Caco-2 (cell line): ENCODE results near the gene ADIPOR2. TPM values are rescaled to one million over a fixed set of nuclear protein-coding genes. Genes with fewer than 3 reads are reported as not detected.

ENCODE experiments used
- BruUV-seq: library from RNA; stranded (reverse); fragments of 400-500 nt; replicated peaks from 2 replicates; lab custom pipeline; 2021; lab: Mats Ljungman, UMichigan
- CTCF ChIA-PET: fragments of 300-600 bp; sonication (Branson Sonifier 250); formaldehyde crosslinking; loops from one replicate; lab custom pipeline; 2022; ENCODE audit warnings: antibody characterized with exemption; lab: Charles Lee
- POLR2A ChIA-PET: fragments of 300-600 bp; sonication (Branson Sonifier 250); formaldehyde crosslinking; loops from one replicate; lab custom pipeline; 2022; ENCODE audit warnings: antibody characterized with exemption; lab: Charles Lee
- DNase-seq, 2 experiments: peaks; one replicate each; pipeline versions ENCODE4 v3.0.0 to v3.0.0-alpha.2; 2020 to 2022
- H3K27me3 ChIP-seq: replicated peaks from 2 replicates; pipeline ENCODE4 v1.6.0; 2011; ENCODE audit warnings: low read length; ENCODE audit not compliant: control insufficient read depth, insufficient read depth
- H3K36me3 ChIP-seq: 2 replicates; pipeline ENCODE4 v1.5.1; 2011; ENCODE audit warnings: low read length; ENCODE audit not compliant: control insufficient read depth, insufficient read depth
- H3K4me1 ChIP-seq: fragments of 250-450 bp; sonication (Bioruptor Pico); 2 replicates; pipeline ENCODE4 v1.5.1; 2020; ENCODE audit warnings: mild to moderate bottlenecking
- H3K4me3 ChIP-seq: 2 replicates; pipeline ENCODE4 v1.5.1; 2011; ENCODE audit warnings: low read depth, mild to moderate bottlenecking, control low read depth, low read length
- H3K9me3 ChIP-seq: fragments of 250-450 bp; sonication (Bioruptor Pico); 2 replicates; pipeline ENCODE4 v1.5.1; 2020; ENCODE audit warnings: mild to moderate bottlenecking, moderate library complexity
- H3K27ac Mint-ChIP-seq: one replicate; pipeline ENCODE4 v1.8.0; 2022; ENCODE audit warnings: mixed read lengths; ENCODE audit not compliant: unreplicated experiment
- H3K27me3 Mint-ChIP-seq: one replicate; pipeline ENCODE4 v1.8.0; 2022; ENCODE audit warnings: mixed read lengths; ENCODE audit not compliant: insufficient read depth, unreplicated experiment
- H3K36me3 Mint-ChIP-seq: one replicate; pipeline ENCODE4 v1.8.0; 2022; ENCODE audit warnings: mild to moderate bottlenecking, mixed read lengths; ENCODE audit not compliant: insufficient read depth, unreplicated experiment
- H3K4me1 Mint-ChIP-seq: one replicate; pipeline ENCODE4 v1.8.0; 2022; ENCODE audit warnings: low read depth, mixed read lengths; ENCODE audit not compliant: unreplicated experiment
- H3K4me3 Mint-ChIP-seq: one replicate; pipeline ENCODE4 v1.8.0; 2022; ENCODE audit warnings: mild to moderate bottlenecking, moderate library complexity, mixed read lengths; ENCODE audit not compliant: unreplicated experiment
- H3K9me3 Mint-ChIP-seq: one replicate; pipeline ENCODE4 v1.8.0; 2022; ENCODE audit warnings: mixed read lengths; ENCODE audit not compliant: unreplicated experiment
- intact Hi-C: fragments of 100-400 bp; cut with micrococcal nuclease; formaldehyde crosslinking; loops from one replicate; pipeline ENCODE4 v1.10.0; 2022; ENCODE audit not compliant: unreplicated experiment
- total RNA-seq: library from RNA; stranded (reverse); gene quantifications from 2 replicates; pipeline ENCODE4 v1.2.3, GENCODE V29; 2022
- TF ChIP-seq, protein P1 (sequence below), 2 experiments: fragments of 200-600 bp in 1 of 2; IDR thresholded peaks; 1 replicate in 1 of 2; 2 replicates in 1 of 2; pipeline versions ENCODE4 v1.5.1 to v1.8.0; 2011 to 2022; ENCODE audit warnings: antibody characterized with exemption in 1 of 2, control low read depth in 1 of 2, inconsistent platforms in 1 of 2, low read depth in 1 of 2, low read length in 1 of 2, mild to moderate bottlenecking in 1 of 2, moderate library complexity in 1 of 2; ENCODE audit not compliant: insufficient read depth in 1 of 2, severe bottlenecking in 1 of 2, unreplicated experiment in 1 of 2

ADIPOR2 gene
- total RNA-seq, 1 experiment from 2014 or later: 119 TPM

DNA sequence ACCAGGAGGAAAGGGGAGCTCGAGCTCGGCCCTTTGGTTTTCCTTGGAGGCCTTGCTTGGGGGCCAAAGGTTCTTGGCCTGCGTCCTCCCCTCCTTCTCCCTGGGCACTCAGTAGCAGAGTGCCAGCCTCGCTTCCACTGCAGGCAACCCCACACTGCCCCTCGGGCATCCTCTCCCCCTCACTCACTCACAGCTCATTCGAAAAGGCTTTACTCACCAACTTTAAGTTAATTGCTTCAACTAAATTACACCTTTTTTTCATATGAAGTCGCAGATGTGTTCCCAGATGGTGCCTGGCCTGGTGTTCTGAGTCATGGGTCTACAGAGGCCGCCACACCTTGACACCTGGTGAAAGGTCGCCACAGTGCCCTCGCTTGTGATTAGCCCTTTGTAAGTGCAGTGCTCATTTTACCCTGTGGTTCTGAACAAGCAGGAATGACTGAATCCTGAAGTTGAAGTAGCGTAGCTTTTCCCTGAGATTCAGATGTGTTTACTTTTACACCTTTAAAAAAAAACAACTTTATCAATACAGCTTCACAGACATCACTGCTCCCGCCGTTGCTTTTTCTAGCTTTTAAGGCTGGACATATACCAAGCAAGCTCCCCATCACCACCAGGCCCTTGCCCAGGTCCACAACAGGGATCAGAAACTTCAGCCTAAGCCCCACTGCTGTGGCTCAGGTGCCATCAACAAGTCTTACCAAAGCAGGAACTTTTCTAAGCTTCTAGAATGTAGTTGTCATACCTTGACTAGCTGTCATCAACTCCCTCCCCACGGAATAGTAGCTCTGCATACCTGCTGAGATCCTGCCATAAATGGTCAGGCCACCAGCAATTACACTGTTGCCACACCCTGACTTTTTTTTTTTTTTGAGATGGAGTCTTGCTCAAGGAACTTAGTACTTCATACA, 20.3 kb upstream of the ADIPOR2 start:
- no peaks in the 10 kb centered on the region for H3K27me3 Mint-ChIP-seq
- CTCF ChIA-PET: interaction anchor here (0.5 to 2.2 kb wide), 11 partner anchors 11 to 363 kb away, joined by 3 to 12 read pairs (median 4); partner anchors contain the start of gene ADIPOR2
- DNase-seq: peak; percentile 78 to 92
- no peak overlapping the region for H3K4me3 Mint-ChIP-seq
- intact Hi-C loops: no loop called here
- BruUV-seq: TSS peak; percentile 89
- H3K4me3 ChIP-seq: no peak overlapping the region
- no peaks in the 10 kb centered on the region for H3K27me3 ChIP-seq
- no peaks in the 10 kb centered on the region for H3K9me3 ChIP-seq
- peaks cover 28% of the 10 kb centered on the region for H3K4me1 ChIP-seq
- H3K9me3 Mint-ChIP-seq: no peaks in the 10 kb centered on the region
- no peaks in the 10 kb centered on the region for H3K36me3 Mint-ChIP-seq
- no peaks in the 10 kb centered on the region for H3K36me3 ChIP-seq
- POLR2A ChIA-PET: interaction anchor here (0.6 to 2.3 kb wide), 6 partner anchors 9 to 678 kb away, joined by 3 to 25 read pairs (median 4); partner anchors contain the start of gene ADIPOR2
- TF ChIP-seq, protein P1, sequence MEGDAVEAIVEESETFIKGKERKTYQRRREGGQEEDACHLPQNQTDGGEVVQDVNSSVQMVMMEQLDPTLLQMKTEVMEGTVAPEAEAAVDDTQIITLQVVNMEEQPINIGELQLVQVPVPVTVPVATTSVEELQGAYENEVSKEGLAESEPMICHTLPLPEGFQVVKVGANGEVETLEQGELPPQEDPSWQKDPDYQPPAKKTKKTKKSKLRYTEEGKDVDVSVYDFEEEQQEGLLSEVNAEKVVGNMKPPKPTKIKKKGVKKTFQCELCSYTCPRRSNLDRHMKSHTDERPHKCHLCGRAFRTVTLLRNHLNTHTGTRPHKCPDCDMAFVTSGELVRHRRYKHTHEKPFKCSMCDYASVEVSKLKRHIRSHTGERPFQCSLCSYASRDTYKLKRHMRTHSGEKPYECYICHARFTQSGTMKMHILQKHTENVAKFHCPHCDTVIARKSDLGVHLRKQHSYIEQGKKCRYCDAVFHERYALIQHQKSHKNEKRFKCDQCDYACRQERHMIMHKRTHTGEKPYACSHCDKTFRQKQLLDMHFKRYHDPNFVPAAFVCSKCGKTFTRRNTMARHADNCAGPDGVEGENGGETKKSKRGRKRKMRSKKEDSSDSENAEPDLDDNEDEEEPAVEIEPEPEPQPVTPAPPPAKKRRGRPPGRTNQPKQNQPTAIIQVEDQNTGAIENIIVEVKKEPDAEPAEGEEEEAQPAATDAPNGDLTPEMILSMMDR (IDR thresholded peaks at IDR 0.05; ENCODE audit: insufficient read depth in 1 of 2, low read depth in 1 of 2, low read length in 1 of 2, severe bottlenecking in 1 of 2, unreplicated experiment in 1 of 2): no peak
- H3K4me1 Mint-ChIP-seq: peaks cover 22% of the 10 kb centered on the region
- H3K27ac Mint-ChIP-seq: peak overlapping the region; percentile 7

DNA sequence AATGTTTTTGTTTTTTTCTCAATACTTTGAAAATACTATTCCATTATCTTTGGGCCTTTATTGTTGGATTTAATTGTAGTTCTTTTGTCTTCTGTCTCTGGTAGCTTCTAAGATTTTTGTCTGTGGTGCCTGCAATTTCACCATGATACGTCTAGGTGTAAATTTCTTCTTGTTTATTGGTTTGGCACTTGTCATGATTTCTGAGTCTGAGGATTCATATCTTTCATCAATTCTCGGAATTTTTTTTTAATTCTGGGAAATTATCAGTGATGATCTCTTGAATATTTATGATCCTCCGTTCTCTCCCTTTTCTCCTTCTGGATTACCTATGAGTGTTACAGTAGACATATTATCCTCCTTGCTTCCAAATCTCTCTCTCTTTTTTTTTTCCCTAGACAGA, 14.8 kb upstream of the ADIPOR2 start:
- intact Hi-C loops: no loop called here
- ChIA-PET POLR2A (no interaction called here), CTCF (no interaction called here)
- 0 out of 2 replicates have a peak, but pooled peaks cover 2% of the 10 kb centered on the region for H3K9me3 ChIP-seq
- no TSS peak for BruUV-seq
- Mint-ChIP-seq H3K36me3 (no peaks in the 10 kb centered on the region), H3K27me3 (no peaks in the 10 kb centered on the region), H3K4me3 (no peak overlapping the region), H3K27ac (no peak overlapping the region), H3K4me1 (peaks cover 6% of the 10 kb centered on the region), H3K9me3 (no peaks in the 10 kb centered on the region)
- H3K36me3 ChIP-seq: no peaks in the 10 kb centered on the region
- TF ChIP-seq, protein P1 (IDR thresholded peaks at IDR 0.05; ENCODE audit: insufficient read depth in 1 of 2, low read depth in 1 of 2, low read length in 1 of 2, severe bottlenecking in 1 of 2, unreplicated experiment in 1 of 2): no peak
- DNase-seq: no peak
- H3K27me3 ChIP-seq: no peaks in the 10 kb centered on the region
- H3K4me1 ChIP-seq: peaks cover 5% of the 10 kb centered on the region; the same call in 1 of the 2 replicates
- no peak overlapping the region for H3K4me3 ChIP-seq

DNA sequence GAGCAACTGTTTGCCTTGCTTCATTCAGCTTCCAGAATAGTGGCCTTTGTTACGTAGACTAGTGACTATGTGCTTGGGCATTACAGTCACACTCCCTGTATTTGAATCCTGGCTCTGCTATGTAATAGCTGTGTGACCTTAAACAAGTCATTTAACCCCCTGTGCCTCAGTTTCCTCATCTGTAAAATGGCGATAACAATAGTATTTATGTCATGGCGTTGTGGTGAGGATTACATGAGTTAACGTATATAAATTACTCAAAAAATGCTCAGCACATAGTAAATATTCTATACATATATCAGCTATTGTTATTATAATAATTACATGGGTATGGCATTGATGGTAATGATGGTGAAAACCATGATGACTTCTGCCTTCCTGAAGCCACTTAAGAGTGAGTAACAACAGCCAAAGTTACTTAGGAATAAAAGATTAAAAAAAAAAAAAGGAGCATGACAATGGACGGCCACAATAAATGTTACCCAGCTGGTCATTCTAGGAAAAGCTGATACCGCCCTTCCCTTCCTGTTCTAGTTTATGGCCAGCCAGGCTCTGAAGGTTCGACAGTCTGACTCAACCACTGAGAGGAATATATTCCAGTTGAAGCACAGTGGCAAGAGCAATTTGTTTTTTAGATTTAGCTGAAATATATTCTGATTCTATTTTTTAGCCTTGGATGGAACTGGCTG, 9.9 kb upstream of the ADIPOR2 start:
- Histone ChIP-seq H3K27me3 (no peaks in the 10 kb centered on the region), H3K4me3 (no peak overlapping the region), H3K36me3 (no peaks in the 10 kb centered on the region), H3K9me3 (0 out of 2 replicates have a peak, but pooled peaks cover 2% of the 10 kb centered on the region), H3K4me1 (no peaks in the 10 kb centered on the region)
- TF ChIP-seq, protein P1 (IDR thresholded peaks at IDR 0.05; ENCODE audit: insufficient read depth in 1 of 2, low read depth in 1 of 2, low read length in 1 of 2, severe bottlenecking in 1 of 2, unreplicated experiment in 1 of 2): no peak
- intact Hi-C loops: no loop called here
- Mint-ChIP-seq H3K27me3 (no peaks in the 10 kb centered on the region), H3K27ac (no peak overlapping the region), H3K9me3 (no peaks in the 10 kb centered on the region), H3K4me3 (no peak overlapping the region), H3K4me1 (no peaks in the 10 kb centered on the region), H3K36me3 (no peaks in the 10 kb centered on the region)
- BruUV-seq: no TSS peak
- CTCF ChIA-PET: interaction anchor here (0.8 to 2.3 kb wide), 4 partner anchors 10 to 110 kb away, joined by 3 to 7 read pairs (median 6); no protein-coding TSS in a partner anchor
- no peak for DNase-seq
- POLR2A ChIA-PET: interaction anchor here (0.5 to 1.1 kb wide), 2 partner anchors 9 to 28 kb away, joined by 3 to 7 read pairs; no protein-coding TSS in a partner anchor
